Measurements from ENCODE around the gene C2CD2L.

The C2CD2L gene

GRCh38 chr11:119112314-119113020 is 5.3 kb downstream of the C2CD2L start:
- no peak for DNase-seq (ENCODE audit: low read depth)
- TF ChIP-seq CTCF (conservative IDR thresholded peaks at IDR 0.05; ENCODE audit: low read length): no peak
- no peak overlapping the region for H3K4me3 ChIP-seq (ENCODE audit: low read length)

GRCh38 chr11:119113716-119114115 is 6.6 kb downstream of the C2CD2L start:
- TF ChIP-seq CTCF (conservative IDR thresholded peaks at IDR 0.05; ENCODE audit: low read length): no peak
- no peak overlapping the region for H3K4me3 ChIP-seq (ENCODE audit: low read length)
- DNase-seq (ENCODE audit: low read depth): no peak

GRCh38 chr11:119114351-119114750 is 7.2 kb downstream of the C2CD2L start:
- no peak for DNase-seq (ENCODE audit: low read depth)
- H3K4me3 ChIP-seq (ENCODE audit: low read length): no peak overlapping the region
- TF ChIP-seq CTCF (conservative IDR thresholded peaks at IDR 0.05; ENCODE audit: low read length): no peak

- no peak overlapping the region for H3K4me3 ChIP-seq (ENCODE audit: low read length)
- no peak for DNase-seq (ENCODE audit: low read depth)
- TF ChIP-seq CTCF (conservative IDR thresholded peaks at IDR 0.05; ENCODE audit: low read length): no peak
These were observed 8.5 kb downstream of the C2CD2L start for GRCh38 chr11:119115484-119116234.

GRCh38 chr11:119116235-119116594 is 9.1 kb downstream of the C2CD2L start:
- no peak overlapping the region for H3K4me3 ChIP-seq (ENCODE audit: low read length)
- no peak for DNase-seq (ENCODE audit: low read depth)
- no peak for TF ChIP-seq CTCF (conservative IDR thresholded peaks at IDR 0.05; ENCODE audit: low read length)

GRCh38 chr11:119116601-119117000 is 9.5 kb downstream of the C2CD2L start:
- no peak overlapping the region for H3K4me3 ChIP-seq (ENCODE audit: low read length)
- no peak for DNase-seq (ENCODE audit: low read depth)
- no peak for TF ChIP-seq CTCF (conservative IDR thresholded peaks at IDR 0.05; ENCODE audit: low read length)

Data from AG10803 (cell line).